ENCODE data around the gene DLGAP4.

The DLGAP4 gene

GRCh38 chr20:36481380-36482043 lies 175.4 kb downstream of the DLGAP4 start:
- peak; percentile 57 for DNase-seq

- DNase-seq: no peak
Measured at GRCh38 chr20:36482044-36482473, 175.9 kb downstream of the DLGAP4 start.

GRCh38 chr20:36483209-36483918 lies 177.2 kb downstream of the DLGAP4 start:
- DNase-seq: no peak

- no peak for DNase-seq
Measured at GRCh38 chr20:36483919-36484808, 178.0 kb downstream of the DLGAP4 start.

GRCh38 chr20:36485286-36485685 lies 179.1 kb downstream of the DLGAP4 start:
- no peak for DNase-seq

GRCh38 chr20:36487069-36487468 lies 180.9 kb downstream of the DLGAP4 start:
- DNase-seq: no peak

- DNase-seq: no peak
Measured at GRCh38 chr20:36490191-36490590, 184.1 kb downstream of the DLGAP4 start.

- DNase-seq: no peak
Measured at GRCh38 chr20:36491901-36492617, 185.9 kb downstream of the DLGAP4 start.

- DNase-seq: peak; percentile 29
Measured at GRCh38 chr20:36493051-36493800, 187.1 kb downstream of the DLGAP4 start.

- DNase-seq: no peak
Measured at GRCh38 chr20:36493801-36494114, 187.6 kb downstream of the DLGAP4 start.

GRCh38 chr20:36496707-36497669 lies 190.8 kb downstream of the DLGAP4 start:
- no peak for DNase-seq

- no peak for DNase-seq
Measured at GRCh38 chr20:36497856-36498255, 191.7 kb downstream of the DLGAP4 start.

- DNase-seq: no peak
Measured at GRCh38 chr20:36498386-36499179, 192.4 kb downstream of the DLGAP4 start.

- DNase-seq: no peak
Measured at GRCh38 chr20:36499211-36499610, 193.1 kb downstream of the DLGAP4 start.

GRCh38 chr20:36499723-36500501 lies 193.8 kb downstream of the DLGAP4 start:
- DNase-seq: no peak

GRCh38 chr20:36501367-36502006 lies 195.3 kb downstream of the DLGAP4 start:
- no peak for DNase-seq

- no peak for DNase-seq
Measured at GRCh38 chr20:36504295-36504694, 198.2 kb downstream of the DLGAP4 start.

GRCh38 chr20:36506253-36506652 lies 200.1 kb downstream of the DLGAP4 start:
- peak; percentile 9 for DNase-seq

GRCh38 chr20:36507746-36508145 lies 201.6 kb downstream of the DLGAP4 start:
- DNase-seq: no peak
